Astrocyte (in vitro differentiated cells and primary cell): Measurements from ENCODE around the gene MIPOL1. TPM values are rescaled to one million over a fixed set of nuclear protein-coding genes. Genes with fewer than 3 reads are reported as not detected.
"Not testable (repeated sequence)": the region's sequence is repeated elsewhere in the genome, so short reads cannot be mapped to it uniquely, and the experiment has no call there.

ENCODE experiments used
- DNase-seq: peaks from one replicate; pipeline ENCODE4 v3.0.0-alpha.2; 2010; ENCODE audit warnings: low read depth
- FAIRE-seq: peaks from 2 replicates; lab custom pipeline; 2011; peaks lifted over from hg19 to GRCh38; lab: Jason Lieb, UNC
- H2AFZ ChIP-seq: 2 replicates; pipeline ENCODE4 v1.6.0; 2012; ENCODE audit warnings: low read depth, low read length, inconsistent platforms
- H3K27ac ChIP-seq: 2 replicates; pipeline ENCODE4 v1.5.1; 2011; ENCODE audit warnings: low read depth, low read length, inconsistent platforms
- H3K27me3 ChIP-seq: 2 replicates; pipeline ENCODE4 v1.6.0; 2011; ENCODE audit warnings: low read length, inconsistent platforms; ENCODE audit not compliant: insufficient read depth
- H3K36me3 ChIP-seq: 2 replicates; pipeline ENCODE4 v1.5.1; 2011; ENCODE audit warnings: low read length, inconsistent platforms; ENCODE audit not compliant: insufficient read depth
- H3K4me1 ChIP-seq: 2 replicates; pipeline ENCODE4 v1.5.1; 2011; ENCODE audit warnings: low read length, inconsistent platforms; ENCODE audit not compliant: insufficient read depth
- H3K4me2 ChIP-seq: 2 replicates; pipeline ENCODE4 v1.6.0; 2012; ENCODE audit warnings: low read length, inconsistent platforms
- H3K4me3 ChIP-seq: 2 replicates; pipeline ENCODE4 v1.5.1; 2011; ENCODE audit warnings: low read depth, mild to moderate bottlenecking, low read length, inconsistent platforms; ENCODE audit not compliant: insufficient read depth
- H3K79me2 ChIP-seq: 2 replicates; pipeline ENCODE4 v1.6.0; 2012; ENCODE audit warnings: mild to moderate bottlenecking, low read length, inconsistent platforms; ENCODE audit not compliant: insufficient read depth
- H3K9ac ChIP-seq: 2 replicates; pipeline ENCODE4 v1.6.0; 2012; ENCODE audit warnings: mild to moderate bottlenecking, low read length, inconsistent platforms
- H3K9me3 ChIP-seq: 2 replicates; pipeline ENCODE4 v1.5.1; 2012; ENCODE audit warnings: low read depth, mild to moderate bottlenecking, low read length, inconsistent platforms; ENCODE audit not compliant: insufficient read depth
- H4K20me1 ChIP-seq: 2 replicates; pipeline ENCODE4 v1.6.0; 2012; ENCODE audit warnings: low read length, inconsistent platforms; ENCODE audit not compliant: insufficient read depth
- H3K27ac Mint-ChIP-seq: one replicate; pipeline ENCODE4 v1.8.0; 2021; ENCODE audit warnings: mild to moderate bottlenecking, mixed read lengths; ENCODE audit not compliant: unreplicated experiment
- H3K27me3 Mint-ChIP-seq: one replicate; pipeline ENCODE4 v1.8.0; 2021; ENCODE audit warnings: low read depth, mixed read lengths; ENCODE audit not compliant: unreplicated experiment
- H3K36me3 Mint-ChIP-seq: one replicate; pipeline ENCODE4 v1.8.0; 2021; ENCODE audit warnings: low read depth, mixed read lengths; ENCODE audit not compliant: unreplicated experiment
- H3K4me1 Mint-ChIP-seq: one replicate; pipeline ENCODE4 v1.8.0; 2021; ENCODE audit warnings: low read depth, mixed read lengths; ENCODE audit not compliant: unreplicated experiment
- H3K4me3 Mint-ChIP-seq: one replicate; pipeline ENCODE4 v1.8.0; 2021; ENCODE audit warnings: mild to moderate bottlenecking, moderate library complexity, mixed read lengths; ENCODE audit not compliant: unreplicated experiment
- H3K9me3 Mint-ChIP-seq: one replicate; pipeline ENCODE4 v1.8.0; 2021; ENCODE audit warnings: mild to moderate bottlenecking, mixed read lengths; ENCODE audit not compliant: unreplicated experiment
- CTCF ChIP-seq: IDR thresholded peaks from 2 replicates; pipeline ENCODE4 v1.5.1; 2011; ENCODE audit warnings: low read depth, mild to moderate bottlenecking, inconsistent platforms, low read length, moderate library complexity; ENCODE audit not compliant: insufficient read depth
- EZH2 ChIP-seq: IDR thresholded peaks from 2 replicates; pipeline ENCODE4 v1.6.1; 2012; ENCODE audit warnings: mild to moderate bottlenecking, low read length, inconsistent platforms; ENCODE audit not compliant: insufficient read depth
- total RNA-seq: library from RNA; stranded (reverse); gene quantifications from 2 replicates; pipeline ENCODE4 v1.2.1, GENCODE V29; 2021

MIPOL1 gene
- total RNA-seq, 1 donor from 2014 or later, result 15.7 TPM

GRCh38 chr14:37185670-37186069, 12.1 kb upstream of the MIPOL1 start:
- Mint-ChIP-seq H3K36me3 (no peaks in the 10 kb centered on the region), H3K4me3 (no peak overlapping the region), H3K27me3 (no peaks in the 10 kb centered on the region), H3K4me1 (no peaks in the 10 kb centered on the region), H3K27ac (no peak overlapping the region), H3K9me3 (peaks cover 4% of the 10 kb centered on the region)
- H3K4me3 ChIP-seq, result no peak overlapping the region
- no peak overlapping the region for H3K9ac ChIP-seq
- FAIRE-seq (no peak), DNase-seq (no peak)
- H4K20me1 ChIP-seq, result no peaks in the 10 kb centered on the region
- no peaks in the 10 kb centered on the region for H3K79me2 ChIP-seq
- H3K9me3 ChIP-seq, result no peaks in the 10 kb centered on the region
- no peak overlapping the region for H3K27ac ChIP-seq
- H3K27me3 ChIP-seq, result no peaks in the 10 kb centered on the region
- no peak for TF ChIP-seq EZH2
- no peak for TF ChIP-seq CTCF
- H3K36me3 ChIP-seq, result no peaks in the 10 kb centered on the region
- H3K4me1 ChIP-seq, result no peaks in the 10 kb centered on the region
- no peak overlapping the region for H2AFZ ChIP-seq
- H3K4me2 ChIP-seq, result no peak overlapping the region

DNA sequence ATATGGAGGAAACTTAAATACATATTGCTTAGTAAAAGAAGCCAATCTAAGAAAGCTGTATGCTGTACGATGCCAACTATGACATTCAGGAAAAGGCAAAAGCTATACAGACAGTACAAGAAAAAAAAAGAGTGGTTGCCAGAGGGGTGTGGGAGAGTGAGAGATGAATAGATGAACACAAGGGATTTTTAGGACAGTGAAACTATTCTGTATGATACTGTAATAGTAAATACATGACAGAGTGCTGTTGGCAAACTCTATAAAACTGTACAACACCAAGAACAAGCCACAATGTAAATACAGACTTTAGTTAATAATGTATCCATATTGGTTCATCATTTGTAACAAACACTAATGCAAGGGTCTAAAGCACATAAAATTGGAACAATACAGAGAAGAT, 10.9 kb upstream of the MIPOL1 start:
- Histone ChIP-seq H4K20me1 (no peaks in the 10 kb centered on the region), H2AFZ (no peak overlapping the region), H3K36me3 (no peaks in the 10 kb centered on the region), H3K9me3 (no peaks in the 10 kb centered on the region), H3K4me3 (no peak overlapping the region), H3K4me1 (no peaks in the 10 kb centered on the region), H3K4me2 (no peak overlapping the region), H3K27me3 (no peaks in the 10 kb centered on the region), H3K79me2 (no peaks in the 10 kb centered on the region), H3K27ac (no peak overlapping the region), H3K9ac (no peak overlapping the region)
- Mint-ChIP-seq H3K27ac (no peak overlapping the region), H3K27me3 (no peaks in the 10 kb centered on the region), H3K36me3 (no peaks in the 10 kb centered on the region), H3K9me3 (peaks cover 4% of the 10 kb centered on the region), H3K4me1 (no peaks in the 10 kb centered on the region), H3K4me3 (no peak overlapping the region)
- no peak for DNase-seq
- FAIRE-seq, result no peak
- TF ChIP-seq CTCF, result no peak
- no peak for TF ChIP-seq EZH2

DNA sequence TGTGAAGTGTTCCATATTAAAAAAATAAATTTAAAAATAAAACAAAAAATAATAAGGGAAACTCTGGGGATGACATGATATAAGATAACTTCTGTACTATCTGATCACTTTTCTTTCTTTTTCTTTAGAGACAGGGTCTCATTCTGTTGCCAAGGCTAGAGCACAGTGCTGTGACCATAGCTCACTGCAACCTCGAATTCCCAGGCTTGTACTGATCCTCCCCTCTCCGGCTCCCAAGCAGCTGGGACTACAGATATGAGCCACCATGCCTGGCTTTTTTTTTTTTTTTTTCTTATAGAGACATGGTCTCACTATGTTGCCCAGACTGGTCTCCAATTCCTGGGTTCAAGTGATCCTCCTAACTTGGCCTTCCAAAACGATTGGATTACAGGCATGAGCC, 10.4 kb upstream of the MIPOL1 start:
- Mint-ChIP-seq H3K36me3 (no peaks in the 10 kb centered on the region), H3K4me3 (no peak overlapping the region), H3K27me3 (no peaks in the 10 kb centered on the region), H3K4me1 (no peaks in the 10 kb centered on the region), H3K27ac (no peak overlapping the region), H3K9me3 (peaks cover 4% of the 10 kb centered on the region)
- Histone ChIP-seq H3K4me3 (no peak overlapping the region), H3K9ac (no peak overlapping the region), H2AFZ (no peak overlapping the region), H3K79me2 (no peaks in the 10 kb centered on the region), H3K27ac (no peak overlapping the region), H3K9me3 (no peaks in the 10 kb centered on the region), H3K4me1 (no peaks in the 10 kb centered on the region), H4K20me1 (no peaks in the 10 kb centered on the region), H3K36me3 (no peaks in the 10 kb centered on the region), H3K27me3 (no peaks in the 10 kb centered on the region), H3K4me2 (no peak overlapping the region)
- TF ChIP-seq EZH2, result no peak
- TF ChIP-seq CTCF, result no peak
- FAIRE-seq (no peak), DNase-seq (no peak)

GRCh38 chr14:37187840-37188577, 9.7 kb upstream of the MIPOL1 start:
- not testable (repeated sequence) for H3K4me2 ChIP-seq, H3K36me3 Mint-ChIP-seq, H3K27me3 Mint-ChIP-seq, H3K4me1 Mint-ChIP-seq, H3K9me3 Mint-ChIP-seq, H3K27ac ChIP-seq, H3K4me1 ChIP-seq, H3K27me3 ChIP-seq, H3K27ac Mint-ChIP-seq, DNase-seq, FAIRE-seq, H3K9ac ChIP-seq, H3K36me3 ChIP-seq, H3K79me2 ChIP-seq, H3K9me3 ChIP-seq, H2AFZ ChIP-seq, H3K4me3 Mint-ChIP-seq, H3K4me3 ChIP-seq, H4K20me1 ChIP-seq
